IPS DF 4.7 (cell line): ENCODE measurements around the gene CLN6.
"Not testable (repeated sequence)": the region's sequence is repeated elsewhere in the genome, so short reads cannot be mapped to it uniquely, and the experiment has no call there.

Experiments used
- DNase-seq: peaks from one replicate; pipeline ENCODE4 v3.0.0-alpha.2; 2013; ENCODE audit warnings: low spot score; ENCODE audit errors: extremely low read depth

The CLN6 gene

DNA sequence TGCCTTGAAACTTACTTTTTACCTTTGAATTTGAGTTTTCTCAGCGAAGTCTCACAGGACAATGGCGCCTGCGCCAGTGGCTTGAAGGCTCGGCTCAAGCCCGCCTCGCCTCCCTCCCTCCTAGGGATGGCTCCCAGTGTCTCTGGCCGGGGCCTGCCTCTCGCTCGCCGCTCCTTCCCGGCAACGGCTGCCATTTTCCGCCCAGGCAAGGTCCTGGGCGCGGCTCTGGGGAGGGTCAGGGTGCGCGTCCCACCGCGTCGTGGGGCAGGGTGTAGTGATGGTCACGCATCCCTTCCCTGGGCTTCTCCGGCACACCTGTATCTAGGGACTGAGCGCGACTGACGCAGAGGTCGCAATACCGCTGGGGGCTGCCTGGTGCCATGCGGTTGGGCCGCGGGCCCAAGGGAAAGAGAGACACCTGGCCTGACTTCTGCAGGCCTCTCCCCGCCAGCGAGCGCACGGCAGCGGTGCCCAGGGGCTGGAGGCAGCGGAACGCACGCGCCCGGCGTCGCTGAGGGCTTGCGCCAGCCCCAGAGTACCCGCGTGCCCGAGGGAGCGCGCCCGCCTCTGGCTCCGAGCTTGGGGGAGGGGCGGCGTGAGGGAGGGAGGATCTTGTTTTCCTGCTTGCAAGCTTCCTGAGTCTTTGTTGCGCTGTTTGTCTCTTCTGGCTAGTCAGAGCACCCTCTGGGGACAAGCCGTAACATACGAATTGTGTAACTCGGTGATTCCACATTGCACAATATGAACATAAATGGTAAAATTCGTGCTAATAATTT, 27.3 kb upstream of the CLN6 start:
- peak; percentile 79 for DNase-seq

GRCh38 chr15:68252925-68253534, 23.5 kb upstream of the CLN6 start:
- DNase-seq, result no peak

DNA sequence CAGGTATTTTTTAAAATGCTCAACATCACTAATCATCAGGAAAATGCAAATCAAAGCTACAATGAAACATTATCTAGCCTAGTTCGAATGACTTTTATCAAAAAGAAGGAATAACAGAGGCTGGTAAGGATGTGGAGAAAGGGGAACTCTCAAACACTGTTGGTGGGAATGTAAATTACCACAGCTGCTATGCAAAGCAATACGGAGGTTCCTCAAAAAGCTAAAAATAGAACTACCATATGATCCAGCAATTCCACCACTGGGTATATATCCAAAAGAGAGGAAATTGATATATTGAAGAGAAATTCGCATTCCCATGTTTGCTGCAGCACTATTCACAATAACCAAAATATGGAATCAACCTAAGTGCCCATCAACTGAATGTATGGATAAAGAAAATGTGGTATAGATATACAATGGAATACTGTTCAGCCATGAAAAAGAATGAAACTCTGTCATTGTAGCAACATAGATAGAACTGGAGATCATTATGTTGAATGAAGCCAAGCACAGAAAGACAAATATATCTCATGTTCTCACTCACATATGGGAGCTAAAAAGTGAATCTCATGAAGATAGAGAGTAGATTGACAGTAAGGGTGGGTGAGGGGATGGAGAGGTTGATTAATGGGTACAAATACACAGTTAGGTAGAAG, 19.7 kb upstream of the CLN6 start:
- DNase-seq, result no peak

DNA sequence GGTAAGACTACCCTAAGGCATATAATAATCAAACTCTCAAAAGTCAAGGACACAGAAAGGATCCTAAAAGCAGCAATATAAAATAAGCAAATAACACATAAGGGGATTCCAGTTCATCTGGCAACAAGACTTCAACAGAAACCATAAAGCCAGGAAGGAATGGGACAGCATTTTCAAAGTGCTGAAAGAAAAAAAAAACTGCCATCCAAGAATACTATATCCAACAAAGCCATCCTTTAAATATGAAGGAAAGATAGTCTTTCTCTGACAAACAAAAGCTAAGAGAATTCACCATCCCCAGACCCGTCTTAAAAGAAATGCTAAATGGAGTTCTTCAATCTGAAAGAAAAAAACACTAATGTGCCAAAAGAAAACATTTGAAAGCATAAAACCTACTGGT, 14.7 kb upstream of the CLN6 start:
- no peak for DNase-seq

DNA sequence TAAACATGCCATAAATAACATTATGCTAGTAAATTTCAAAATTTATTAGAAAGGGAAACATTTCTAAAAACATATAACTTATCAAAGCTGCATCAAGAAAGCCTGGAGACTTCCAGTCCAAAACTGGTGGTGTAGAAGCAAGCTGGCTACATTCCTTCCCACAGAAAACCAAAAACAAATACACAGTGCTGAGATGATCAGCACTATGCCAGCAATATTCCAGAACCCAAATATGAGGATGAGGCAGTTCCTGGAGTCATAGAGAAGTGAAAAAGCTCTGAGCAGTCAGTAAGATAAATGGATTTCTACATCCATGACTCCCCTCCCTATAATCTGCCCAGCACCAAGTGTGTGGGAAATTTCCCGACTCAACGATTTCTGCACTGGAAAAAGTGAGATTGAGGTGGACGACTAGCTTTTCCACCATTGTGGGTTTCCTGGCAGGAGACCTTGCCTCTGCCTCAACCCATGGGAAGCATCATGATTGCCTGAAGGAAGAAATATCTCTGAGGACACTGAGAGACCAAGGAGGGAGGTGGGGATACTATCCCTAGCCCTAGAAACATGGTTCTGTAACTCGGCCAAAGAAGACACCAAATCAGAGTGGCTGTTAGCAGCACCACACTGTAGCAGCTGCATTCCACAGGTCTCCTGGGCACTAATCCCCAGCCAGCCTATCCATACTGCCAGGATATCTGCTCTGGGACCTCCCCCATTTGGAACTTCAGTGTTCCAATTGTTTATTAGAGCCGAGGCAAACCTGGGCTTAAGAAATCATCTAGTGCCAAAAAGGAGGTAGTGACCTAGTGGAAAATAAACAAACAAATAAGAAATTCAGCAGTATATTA, 11.8 kb upstream of the CLN6 start:
- DNase-seq, result no peak

DNA sequence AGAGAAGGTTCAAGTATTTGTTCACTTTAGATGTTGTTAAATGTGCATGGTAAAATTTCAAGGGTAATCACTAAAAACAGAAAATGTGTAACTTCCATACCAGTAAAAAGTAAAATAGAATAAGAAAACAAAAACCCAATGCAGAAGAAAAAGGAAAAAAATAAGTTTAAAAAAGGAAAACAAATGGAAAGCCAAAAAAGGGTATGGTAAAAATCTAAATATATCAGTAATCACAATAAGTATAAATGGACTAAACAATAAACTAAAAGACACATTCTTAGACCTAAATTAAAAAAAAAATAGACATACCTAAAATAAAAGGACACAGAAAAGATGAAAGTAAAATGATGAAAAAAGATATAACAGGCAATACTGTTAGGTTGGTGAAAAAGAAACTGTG, 9.5 kb upstream of the CLN6 start:
- DNase-seq, result no peak

- DNase-seq, result no peak
These were observed 5.5 kb upstream of the CLN6 start for GRCh38 chr15:68235022-68235421.

DNA sequence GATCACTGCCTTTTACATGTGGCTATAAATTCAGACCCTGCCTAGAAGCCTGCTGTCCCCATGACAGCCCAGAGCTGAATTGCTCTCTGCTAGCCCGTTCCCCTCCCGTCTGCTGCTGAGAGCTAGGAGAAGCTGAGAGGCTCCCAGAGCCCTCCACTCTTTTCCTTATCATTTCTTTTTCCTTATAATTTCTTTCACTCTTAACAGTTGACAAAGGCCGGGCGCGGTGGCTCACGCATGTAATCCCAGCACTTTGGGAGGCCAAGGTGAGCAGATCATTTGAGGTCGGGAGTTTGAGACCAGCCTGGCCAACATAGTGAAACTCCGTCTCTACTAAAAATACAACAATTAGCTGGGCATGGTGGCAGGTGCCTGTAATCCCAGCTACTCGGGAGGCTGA, 5.0 kb upstream of the CLN6 start:
- not testable (repeated sequence) for DNase-seq

DNA sequence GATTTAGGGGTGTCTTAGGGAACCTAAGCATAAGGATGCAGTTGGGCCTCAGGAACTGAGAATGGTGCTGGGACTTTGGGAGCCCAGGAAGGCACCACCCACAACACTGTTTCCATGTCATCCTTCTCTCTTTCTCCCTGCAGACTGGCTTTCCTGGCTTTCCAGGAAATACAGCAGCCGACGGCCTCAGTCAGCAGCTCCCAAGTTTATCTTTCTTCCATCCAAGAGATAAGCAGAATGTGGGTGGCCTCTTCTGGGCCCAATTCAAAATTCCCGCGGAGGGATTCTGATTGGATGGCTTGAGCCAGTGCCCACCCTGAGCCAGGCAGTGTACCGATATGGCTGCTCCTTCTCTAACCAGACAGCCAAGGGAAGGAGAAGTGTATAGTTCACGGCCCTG, 4.5 kb upstream of the CLN6 start:
- DNase-seq, result no peak

DNA sequence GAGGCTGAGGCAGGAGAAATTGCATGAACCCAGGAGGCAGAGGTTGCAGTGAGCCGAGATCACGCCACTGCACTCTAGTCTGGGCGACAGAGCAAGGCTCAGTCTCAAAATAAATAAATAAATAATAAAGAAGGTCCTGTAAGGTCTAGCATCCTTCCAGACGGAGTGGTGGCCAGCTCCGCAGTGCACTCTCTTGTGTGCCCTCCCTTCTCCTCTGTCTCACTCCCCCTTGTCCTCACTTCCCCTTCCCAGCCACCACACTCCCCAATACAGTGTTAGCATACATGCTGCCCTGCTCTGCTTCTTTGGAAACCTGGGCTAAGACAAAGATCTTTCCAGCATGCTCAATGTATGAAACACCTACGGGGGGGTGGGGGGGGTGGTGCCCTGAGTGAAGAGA, 3.4 kb upstream of the CLN6 start:
- no peak for DNase-seq

DNA sequence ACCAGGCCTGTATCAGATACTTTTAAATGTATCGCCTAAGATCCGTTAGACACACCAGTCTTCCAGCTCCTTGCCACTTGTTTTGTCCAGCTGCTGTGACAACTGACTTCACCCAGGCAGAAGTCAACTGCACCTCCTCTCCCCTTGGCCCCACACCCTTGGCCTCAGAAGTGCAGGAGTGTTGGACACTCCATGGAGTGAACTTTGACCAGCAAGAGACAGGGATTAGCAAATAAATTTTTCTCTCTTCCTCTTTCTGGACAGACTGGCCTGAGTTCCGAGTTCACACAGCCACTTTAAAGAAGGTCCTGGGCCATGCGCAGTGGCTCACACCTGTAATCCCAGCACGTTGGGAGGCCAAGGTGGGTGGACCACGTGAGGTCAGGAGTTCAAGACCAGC, 2.9 kb upstream of the CLN6 start:
- DNase-seq, result no peak

GRCh38 chr15:68231102-68231818, 1.7 kb upstream of the CLN6 start:
- DNase-seq, result no peak

DNA sequence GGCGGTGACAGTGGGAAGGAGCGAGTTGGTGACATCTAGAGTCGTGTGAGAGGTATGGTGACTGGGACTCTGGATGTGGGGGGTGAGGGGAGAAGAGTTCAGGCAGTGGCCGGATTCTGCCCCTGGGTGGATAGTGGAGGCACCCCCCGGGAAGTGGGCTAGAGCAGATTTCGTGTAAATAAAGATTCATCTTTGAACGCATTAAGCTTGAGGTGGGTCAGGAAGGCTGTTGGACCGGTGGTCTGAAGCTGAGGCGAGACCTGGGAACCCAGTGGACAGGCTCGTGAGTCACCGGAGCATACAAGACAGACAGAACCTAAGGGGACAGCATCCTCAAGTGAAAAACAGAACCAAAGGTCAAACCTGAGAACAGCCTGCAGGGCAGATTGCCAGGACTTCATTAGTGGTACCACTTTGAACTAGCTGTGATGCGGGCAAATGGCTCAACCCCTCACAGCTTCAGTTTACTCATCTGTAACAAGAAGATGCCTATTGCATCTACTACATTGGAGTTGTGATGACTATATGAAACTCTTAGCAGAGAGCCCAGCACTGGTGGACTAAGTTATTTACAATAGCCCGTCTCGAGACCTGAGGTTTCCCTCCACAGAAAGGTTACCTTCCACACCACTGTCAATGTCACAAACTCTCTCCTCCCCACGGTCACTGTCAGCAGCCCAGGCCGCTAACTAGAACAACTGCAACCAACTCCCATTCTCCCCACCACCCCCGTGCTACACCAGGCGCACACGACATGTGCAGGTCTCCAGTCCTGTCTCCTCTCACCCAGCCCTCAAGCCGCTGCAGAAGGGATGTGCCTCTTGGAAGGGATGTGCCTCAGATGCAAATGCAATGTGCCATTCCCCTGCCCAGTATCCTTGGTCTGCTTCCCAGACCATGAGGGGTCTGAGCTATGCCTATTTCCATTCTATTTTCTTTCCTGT, 901 bp upstream of the CLN6 start:
- DNase-seq, result no peak

DNA sequence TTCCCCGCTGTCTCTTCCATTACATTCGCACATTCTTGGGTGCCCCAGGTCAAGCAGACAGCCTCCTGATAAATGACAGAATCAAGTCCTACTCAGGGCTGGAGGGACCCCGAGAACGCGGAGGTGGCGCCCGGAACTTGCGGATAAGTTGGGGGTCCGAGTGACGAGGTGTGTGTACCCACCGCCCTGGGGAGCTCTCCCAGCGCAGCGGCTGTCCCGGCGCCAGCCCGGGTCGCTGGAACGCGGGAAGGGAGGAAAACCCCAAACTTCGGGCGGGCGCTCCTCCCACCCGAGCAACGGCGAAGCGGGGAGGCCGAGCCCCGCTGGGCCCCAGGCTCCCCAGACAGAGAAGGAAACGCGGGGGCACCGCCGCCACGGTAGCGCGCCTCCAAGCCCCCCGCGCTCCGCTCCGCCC, 550 bp downstream of the CLN6 start:
- DNase-seq, result no peak

DNA sequence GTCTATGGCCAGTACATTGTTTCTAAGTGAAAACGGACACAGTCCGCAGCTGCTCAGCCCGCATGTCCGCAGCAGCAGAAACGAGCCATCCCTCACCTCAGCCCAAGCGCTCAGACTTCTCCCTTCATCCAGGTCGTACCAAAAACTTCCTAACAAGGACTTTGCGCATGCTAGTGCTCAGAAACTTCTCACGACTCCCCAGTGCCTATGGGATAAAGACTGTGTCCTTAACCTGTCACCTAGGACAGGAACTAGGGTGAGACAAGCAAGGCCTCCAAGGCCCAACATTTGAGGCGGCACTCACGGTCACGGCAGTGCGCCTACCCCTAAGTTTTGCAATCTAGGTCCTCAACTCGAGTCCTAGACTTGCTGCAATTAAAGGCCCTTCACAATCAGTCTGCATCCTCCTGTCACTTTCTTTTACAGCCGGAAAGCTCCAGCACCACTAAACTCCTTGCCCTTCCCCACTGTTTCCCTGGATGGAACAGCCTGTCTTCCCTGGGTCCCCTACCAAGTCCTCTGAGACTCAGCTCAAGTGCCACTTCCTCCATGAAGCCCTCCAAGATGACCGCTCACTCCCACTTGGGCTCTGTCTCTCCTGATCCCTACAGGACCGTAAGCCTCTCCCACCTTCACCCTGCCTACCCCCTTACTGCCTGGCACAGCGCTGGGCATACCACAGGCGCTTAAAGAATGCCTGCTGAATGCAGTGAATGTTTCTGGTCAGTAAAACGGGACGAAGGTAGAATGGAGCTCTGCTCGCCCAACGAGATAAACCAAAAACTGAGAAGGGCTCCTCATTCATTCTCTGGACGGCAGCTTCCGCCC, 1.2 kb downstream of the CLN6 start:
- no peak for DNase-seq

GRCh38 chr15:68227643-68228142, 1.8 kb downstream of the CLN6 start:
- no peak for DNase-seq

DNA sequence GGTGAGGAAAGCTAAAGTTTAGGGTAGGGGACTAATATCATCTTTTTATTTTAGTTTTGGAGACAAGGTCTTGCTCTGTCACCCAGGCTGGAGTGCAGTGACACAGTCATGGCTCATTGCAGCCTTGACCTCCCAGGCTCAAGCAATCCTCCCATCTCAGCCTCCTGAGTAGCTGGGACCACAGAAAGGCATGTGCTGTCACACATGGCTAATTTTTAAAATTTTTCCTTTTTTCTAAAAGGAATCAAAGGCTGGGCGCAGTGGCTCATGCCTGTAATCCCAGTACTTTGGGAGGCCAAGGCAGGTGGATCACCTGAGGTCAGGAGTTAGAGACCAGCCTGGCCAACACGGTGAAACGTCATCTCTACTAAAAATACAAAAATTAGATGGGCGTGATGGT, 4.1 kb downstream of the CLN6 start:
- not testable (repeated sequence) for DNase-seq

DNA sequence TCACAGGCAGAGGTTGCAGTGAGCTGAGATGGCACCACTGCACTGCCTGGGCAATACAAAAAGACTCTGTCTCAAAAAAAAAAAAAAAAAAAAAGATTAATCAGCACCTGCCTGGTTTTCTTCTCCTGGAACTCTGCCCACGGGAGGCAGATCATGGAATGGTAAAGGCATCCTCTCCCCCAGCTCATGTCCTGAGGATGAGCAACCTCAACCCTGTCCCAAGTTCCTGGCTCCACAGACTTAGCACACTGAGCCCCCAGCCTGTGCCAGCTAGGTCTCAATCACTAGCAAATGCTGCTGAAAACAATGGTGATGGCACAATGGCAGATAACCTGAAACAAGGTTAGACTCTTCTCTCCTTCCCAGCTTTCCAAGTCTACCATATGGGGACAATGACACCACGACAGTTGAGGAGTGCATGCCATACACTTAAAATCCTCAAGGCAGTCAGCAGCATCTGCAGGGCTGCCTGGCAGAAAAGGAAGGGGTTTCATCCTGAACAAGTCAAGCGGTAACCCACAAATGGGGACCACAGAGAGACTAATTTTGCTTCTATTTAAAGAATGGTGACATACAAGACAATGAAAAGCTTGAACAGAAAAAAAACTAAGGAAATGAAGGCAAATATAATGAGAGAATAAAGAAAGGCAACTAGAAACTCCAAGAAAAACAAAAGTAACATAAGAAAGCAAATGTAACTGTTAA, 4.8 kb downstream of the CLN6 start:
- DNase-seq, result no peak
